Naive thymus-derived CD8-positive, alpha-beta T cell (primary cell): Measurements from ENCODE around the gene SFTA2. TPM values are rescaled to one million over a fixed set of nuclear protein-coding genes. Genes with fewer than 3 reads are reported as not detected.
"Not testable (repeated sequence)": the region's sequence is repeated elsewhere in the genome, so short reads cannot be mapped to it uniquely, and the experiment has no call there.

Source experiments
- ATAC-seq, 2 donors: fragments of 150-1000 bp; cut with Tn5 transposase in 1 of 2; sonication (Bioruptor Pico), chemical (Tn5 transposase) in 1 of 2; 1 replicate in 1 of 2; 2 replicates in 1 of 2; pipeline ENCODE4 v1.10.0; 2021; ENCODE audit warnings: mild to moderate bottlenecking in 2 of 2, moderate library complexity in 2 of 2
- POLR2A ChIA-PET: fragments of 350-600 bp; sonication (Branson Sonifier 250); formaldehyde crosslinking; loops from one replicate; lab custom pipeline; 2021; ENCODE audit warnings: antibody characterized with exemption; lab: Charles Lee
- DNase-seq, 10 donors: peaks; one replicate each; pipeline versions ENCODE4 v3.0.0 to v3.0.0-alpha.2; 2020 to 2022
- H3K27ac Mint-ChIP-seq, 10 donors: one replicate each; pipeline ENCODE4 v1.8.0; 2020 to 2022; ENCODE audit warnings: mild to moderate bottlenecking in 10 of 10, mixed read lengths in 10 of 10, moderate library complexity in 4 of 10, inconsistent platforms in 1 of 10
- H3K27me3 Mint-ChIP-seq, 5 donors: one replicate each; pipeline ENCODE4 v1.8.0; 2021 to 2022; ENCODE audit warnings: mixed read lengths in 5 of 5
- H3K36me3 Mint-ChIP-seq, 3 donors: one replicate each; pipeline ENCODE4 v1.8.0; 2020 to 2022; ENCODE audit warnings: mixed read lengths in 3 of 3, mild to moderate bottlenecking in 2 of 3, inconsistent platforms in 1 of 3
- H3K4me1 Mint-ChIP-seq, 4 donors: one replicate each; pipeline ENCODE4 v1.8.0; 2021 to 2022; ENCODE audit warnings: mixed read lengths in 4 of 4
- H3K4me3 Mint-ChIP-seq, 10 donors: one replicate each; pipeline ENCODE4 v1.8.0; 2020 to 2022; ENCODE audit warnings: mild to moderate bottlenecking in 10 of 10, mixed read lengths in 10 of 10, moderate library complexity in 6 of 10, inconsistent platforms in 1 of 10
- H3K9me3 Mint-ChIP-seq, 9 donors: one replicate each; pipeline ENCODE4 v1.8.0; 2020 to 2022; ENCODE audit warnings: mixed read lengths in 9 of 9, mild to moderate bottlenecking in 3 of 9, inconsistent platforms in 1 of 9, moderate library complexity in 1 of 9
- polyA plus RNA-seq, 3 donors: library from polyadenylated mRNA; unstranded; fragments of 300-500 nt; fragmentation: Illumina TruSeq; gene quantifications; one replicate each; pipeline ENCODE4 v1.2.3, GENCODE V29; 2021
- total RNA-seq, 8 experiments: library from RNA in 2 of 8; stranded (reverse) in 2 of 8; gene quantifications; one replicate each; pipeline ENCODE4 v1.2.3 and lab custom pipeline; 2021 to 2026

The SFTA2 gene
- total and polyA plus RNA-seq, 5 experiments from 2014 or later = 0.30 TPM; not detected in 4

DNA sequence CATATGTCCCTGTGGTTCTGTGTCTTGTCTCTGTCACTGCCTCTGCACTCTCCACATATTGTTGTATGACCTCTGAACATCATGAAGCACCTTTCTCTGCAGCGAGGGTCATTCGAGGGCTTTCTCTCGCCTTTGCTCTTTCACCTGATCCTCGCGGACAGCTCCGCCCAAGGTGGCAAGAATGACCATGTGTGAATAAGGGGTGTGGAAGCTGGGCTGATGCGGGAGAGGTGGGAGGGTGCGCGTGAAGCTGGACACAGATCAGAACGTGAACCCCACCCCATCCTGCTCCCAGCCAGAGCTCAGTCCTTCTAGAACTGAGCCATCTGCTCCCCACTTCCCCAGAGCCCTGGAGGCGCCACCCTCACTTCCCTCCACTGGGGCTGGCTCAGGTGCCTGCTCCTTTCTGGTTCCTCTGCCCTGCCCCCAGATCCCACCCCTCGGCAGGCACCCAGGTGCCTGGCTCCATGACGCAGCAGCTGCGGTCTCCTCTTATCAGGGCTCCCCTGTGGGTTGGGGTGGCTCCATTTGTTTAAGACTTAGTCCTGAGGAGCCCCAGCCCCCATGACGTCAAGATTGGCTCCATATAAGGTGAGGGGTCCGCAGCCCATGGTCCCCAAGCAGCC is 8.5 kb upstream of the SFTA2 start, which contains the start of gene MUCL3:
TSS of gene MUCL3 (plus strand) at position 613 of the 626 bp plus-strand sequence. CDS start 27 bp downstream, outside the sequence.
- Mint-ChIP-seq H3K4me1 (peaks cover 0 to 11% (median 5%) of the 10 kb centered on the region in 4 donors), H3K27ac (peak within 1 kb of the TSS in 1 of 10 donors; percentile 41)
- ATAC-seq = no peak

DNA sequence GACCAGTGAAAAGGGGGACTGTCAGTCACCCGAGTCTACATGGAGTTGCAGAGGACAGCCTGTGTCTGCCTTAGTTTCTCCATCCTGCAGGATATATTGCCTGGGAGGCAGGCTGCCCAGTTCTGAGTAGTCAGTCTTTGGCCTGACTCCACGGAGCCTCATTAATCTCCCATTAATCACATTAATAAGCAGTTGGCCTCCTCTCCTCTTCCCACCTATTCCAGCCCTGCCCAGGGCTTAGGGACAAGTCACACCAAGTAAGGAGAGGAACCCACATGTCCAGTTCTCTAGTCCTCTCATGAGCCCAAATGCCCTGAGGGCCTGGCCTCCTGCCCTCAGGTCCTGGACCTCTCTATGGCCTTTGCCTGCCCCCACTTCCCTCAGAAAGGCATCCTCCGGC is 7.5 kb upstream of the SFTA2 start:
- POLR2A ChIA-PET = no interaction called here
- Mint-ChIP-seq H3K36me3 (no peaks in the 10 kb centered on the region), H3K27ac (no peak overlapping the region), H3K4me3 (no peak overlapping the region), H3K27me3 (peaks cover 19 to 56% (median 38%) of the 10 kb centered on the region in 5 donors), H3K9me3 (no peaks in the 10 kb centered on the region), H3K4me1 (peaks cover 0 to 17% (median 5%) of the 10 kb centered on the region in 4 donors)
- ATAC-seq (no peak), DNase-seq (no peak)

More for the DNA sequence above, 8.5 kb upstream of the SFTA2 start, which contains the start of gene MUCL3:
- Mint-ChIP-seq H3K4me3 (no peak within 1 kb of the TSS), H3K36me3 (no peaks in the 10 kb centered on the region), H3K9me3 (no peaks in the 10 kb centered on the region), H3K27me3 (peaks cover 25 to 63% (median 43%) of the 10 kb centered on the region in 5 donors)
- POLR2A ChIA-PET = no interaction called here
- no peak for DNase-seq

DNA sequence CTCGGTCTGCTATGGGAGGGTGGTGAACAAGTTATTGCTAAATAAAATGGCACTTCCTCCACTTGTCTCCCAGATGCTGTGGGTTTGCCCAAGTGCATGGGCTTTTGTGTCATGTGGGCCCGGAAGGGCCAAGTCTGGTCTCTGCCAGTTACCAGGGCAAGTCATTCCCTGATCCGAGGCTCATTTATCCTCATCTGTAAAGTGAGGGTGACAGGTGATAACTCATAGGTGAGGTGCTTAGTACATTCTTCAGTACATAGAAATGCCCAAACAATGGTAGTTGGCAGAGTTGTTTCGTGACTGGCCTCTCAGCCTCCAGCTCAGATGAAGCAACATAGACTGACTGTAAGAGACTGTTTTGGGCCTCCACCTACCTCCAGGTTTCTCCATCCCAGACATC is 6.8 kb upstream of the SFTA2 start:
- H3K27ac Mint-ChIP-seq = no peak overlapping the region
- peaks cover 17 to 51% (median 32%) of the 10 kb centered on the region in 5 donors for H3K27me3 Mint-ChIP-seq
- H3K9me3 Mint-ChIP-seq = no peaks in the 10 kb centered on the region
- DNase-seq = no peak
- no peaks in the 10 kb centered on the region for H3K36me3 Mint-ChIP-seq
- H3K4me3 Mint-ChIP-seq = no peak overlapping the region
- no peak for ATAC-seq
- POLR2A ChIA-PET = interaction anchor here (0.9 kb wide), 1 partner anchor 12 kb away, joined by 4 read pairs; no protein-coding TSS in a partner anchor
- peaks cover 0 to 17% (median 5%) of the 10 kb centered on the region in 4 donors for H3K4me1 Mint-ChIP-seq

DNA sequence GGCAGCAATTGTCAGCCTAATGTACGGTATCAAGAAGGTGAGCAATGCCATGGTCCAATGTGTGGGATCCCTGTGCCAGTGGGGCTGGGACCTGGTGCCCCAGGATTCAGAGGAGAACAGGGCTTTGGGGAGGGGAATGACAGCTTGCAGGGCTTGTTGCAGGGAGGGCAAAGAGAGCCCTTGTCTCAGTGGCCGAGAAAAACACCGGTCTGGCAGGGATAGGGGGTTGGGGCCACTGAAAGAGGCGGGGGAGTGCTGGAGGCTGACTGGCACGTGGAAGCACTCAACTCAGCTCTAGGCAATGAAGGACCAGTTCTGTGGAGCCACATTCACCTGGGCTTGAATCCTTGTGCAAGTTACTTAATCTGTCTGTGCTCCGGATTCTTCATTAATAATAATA is 5.3 kb upstream of the SFTA2 start:
- no peak overlapping the region for H3K4me3 Mint-ChIP-seq
- peaks cover 0 to 8% (median under 1%) of the 10 kb centered on the region in 4 donors for H3K4me1 Mint-ChIP-seq
- no peak overlapping the region for H3K27ac Mint-ChIP-seq
- POLR2A ChIA-PET = no interaction called here
- H3K27me3 Mint-ChIP-seq = peaks cover 8 to 38% (median 19%) of the 10 kb centered on the region in 5 donors
- no peaks in the 10 kb centered on the region for H3K36me3 Mint-ChIP-seq
- DNase-seq = no peak
- no peaks in the 10 kb centered on the region for H3K9me3 Mint-ChIP-seq
- no peak for ATAC-seq

DNA sequence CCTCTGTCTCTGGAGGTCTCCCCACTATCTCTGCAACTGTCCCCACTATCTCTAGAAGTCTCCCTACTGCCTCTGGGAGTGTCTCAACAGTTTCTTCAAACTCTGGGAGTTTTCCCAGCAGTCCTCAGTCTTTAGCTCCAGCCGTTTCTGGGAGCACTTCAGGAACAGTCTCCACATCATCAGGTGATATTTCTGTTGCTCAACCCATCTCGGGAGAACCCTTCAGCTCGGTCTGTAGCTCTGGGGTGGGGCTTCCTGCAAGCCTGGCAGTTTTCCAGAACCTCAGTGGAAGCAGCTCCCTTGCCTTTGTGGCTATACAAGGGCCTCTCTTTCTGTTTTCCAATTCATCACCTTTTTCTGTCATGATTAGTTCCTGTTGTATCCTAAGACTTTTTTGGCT is 3.0 kb upstream of the SFTA2 start:
- H3K36me3 Mint-ChIP-seq = no peaks in the 10 kb centered on the region
- no peak overlapping the region for H3K4me3 Mint-ChIP-seq
- peaks cover 0 to 6% (median 0%) of the 10 kb centered on the region in 4 donors for H3K4me1 Mint-ChIP-seq
- ATAC-seq (no peak), DNase-seq (no peak)
- POLR2A ChIA-PET = no interaction called here
- H3K27me3 Mint-ChIP-seq = peaks cover 0 to 21% (median 6%) of the 10 kb centered on the region in 5 donors
- no peak overlapping the region for H3K27ac Mint-ChIP-seq
- no peaks in the 10 kb centered on the region for H3K9me3 Mint-ChIP-seq

DNA sequence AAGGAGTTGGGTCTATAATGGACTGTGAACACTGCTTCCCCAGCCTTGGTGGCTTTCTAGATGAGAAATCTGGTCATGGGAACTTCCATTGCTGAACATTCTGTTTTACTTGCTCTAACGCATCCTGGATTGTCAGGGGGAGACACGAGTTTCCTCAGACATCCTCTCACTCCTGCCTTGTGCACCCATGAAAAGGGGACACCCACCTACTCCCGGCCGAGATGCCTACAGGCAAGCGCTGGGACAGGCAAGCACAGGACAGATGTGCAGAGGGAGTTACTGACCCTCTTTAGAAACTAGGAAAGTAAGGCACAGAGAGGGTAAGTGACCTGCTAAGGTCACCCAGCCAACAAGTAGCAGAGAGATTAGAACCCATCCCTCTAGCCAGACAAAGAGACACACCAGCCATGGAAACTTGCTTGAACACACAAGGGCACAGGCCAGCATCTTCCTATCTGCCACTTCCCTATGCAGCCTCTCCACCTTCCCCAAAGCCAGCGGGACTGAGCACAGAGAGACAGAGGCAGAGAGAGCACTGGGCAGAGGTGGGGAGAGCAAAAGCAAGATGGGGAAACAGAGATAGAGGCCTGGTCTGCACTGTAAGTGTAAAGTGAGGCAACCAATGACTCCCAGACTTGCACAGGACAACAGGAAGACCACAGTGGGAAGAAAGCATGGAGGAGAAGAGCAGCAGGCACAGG is 845 bp upstream of the SFTA2 start:
- POLR2A ChIA-PET = no interaction called here
- DNase-seq (no peak), ATAC-seq (no peak)
- peaks cover 5 to 8% (median 7%) of the 10 kb centered on the region in 3 donors for H3K36me3 Mint-ChIP-seq
- peaks cover 0 to 6% (median 0%) of the 10 kb centered on the region in 4 donors for H3K4me1 Mint-ChIP-seq
- H3K27ac Mint-ChIP-seq = peak overlapping the region in 1 of 10 donors; percentile 67
- peaks cover 0 to 14% (median 6%) of the 10 kb centered on the region in 9 donors for H3K9me3 Mint-ChIP-seq
- H3K27me3 Mint-ChIP-seq = peaks cover 0 to 8% (median 0%) of the 10 kb centered on the region in 5 donors
- no peak overlapping the region for H3K4me3 Mint-ChIP-seq

DNA sequence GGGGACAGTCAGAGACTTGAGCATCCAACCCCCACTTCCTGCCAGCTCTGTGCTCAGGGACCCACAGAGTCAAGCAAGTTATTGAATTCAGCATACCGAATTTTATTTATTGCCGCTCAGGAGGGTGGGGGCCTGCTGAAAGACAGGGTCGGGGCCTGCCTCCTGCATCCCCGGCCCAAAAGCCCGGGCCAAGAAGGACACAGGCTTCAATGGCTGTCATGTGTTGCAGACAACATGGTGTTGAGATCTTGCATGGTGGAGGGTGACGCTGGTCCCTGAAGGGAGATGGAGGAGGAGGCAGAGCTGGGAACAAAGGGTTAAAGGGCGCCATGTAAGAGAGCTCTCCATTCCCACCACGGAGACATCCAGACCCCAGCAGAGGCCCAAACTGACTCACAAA is 698 bp downstream of the SFTA2 start:
- peaks cover 0 to 15% (median 6%) of the 10 kb centered on the region in 9 donors for H3K9me3 Mint-ChIP-seq
- peaks cover 8 to 19% (median 10%) of the 10 kb centered on the region in 3 donors for H3K36me3 Mint-ChIP-seq
- H3K4me1 Mint-ChIP-seq = peaks cover 0 to 6% (median 0%) of the 10 kb centered on the region in 4 donors
- no peak overlapping the region for H3K27ac Mint-ChIP-seq
- POLR2A ChIA-PET = interaction anchor here (1.2 kb wide), 1 partner anchor 24 kb away, joined by 3 read pairs; no protein-coding TSS in a partner anchor
- ATAC-seq (no peak), DNase-seq (no peak)
- peaks cover 0 to 2% (median 0%) of the 10 kb centered on the region in 5 donors for H3K27me3 Mint-ChIP-seq
- H3K4me3 Mint-ChIP-seq = no peak overlapping the region

DNA sequence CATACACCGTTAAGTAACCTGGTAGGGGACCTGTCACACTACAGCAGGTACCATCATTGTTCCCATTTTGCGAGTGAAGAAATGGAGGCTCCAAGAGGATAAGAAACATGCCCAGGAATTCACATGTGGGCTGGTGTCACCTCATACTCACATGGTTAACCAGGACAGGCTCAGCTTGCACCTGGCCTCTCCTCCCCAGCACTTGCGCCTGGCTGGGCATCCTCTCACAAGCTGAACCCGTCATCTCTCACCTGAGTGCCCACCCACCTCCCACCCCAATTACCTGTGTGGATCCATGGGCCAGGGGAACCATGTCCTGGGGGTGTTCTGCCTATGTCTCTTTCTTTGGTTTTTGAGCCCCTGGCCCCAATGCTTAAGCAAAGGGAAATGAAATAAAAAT is 1.5 kb downstream of the SFTA2 start:
- POLR2A ChIA-PET = no interaction called here

DNA sequence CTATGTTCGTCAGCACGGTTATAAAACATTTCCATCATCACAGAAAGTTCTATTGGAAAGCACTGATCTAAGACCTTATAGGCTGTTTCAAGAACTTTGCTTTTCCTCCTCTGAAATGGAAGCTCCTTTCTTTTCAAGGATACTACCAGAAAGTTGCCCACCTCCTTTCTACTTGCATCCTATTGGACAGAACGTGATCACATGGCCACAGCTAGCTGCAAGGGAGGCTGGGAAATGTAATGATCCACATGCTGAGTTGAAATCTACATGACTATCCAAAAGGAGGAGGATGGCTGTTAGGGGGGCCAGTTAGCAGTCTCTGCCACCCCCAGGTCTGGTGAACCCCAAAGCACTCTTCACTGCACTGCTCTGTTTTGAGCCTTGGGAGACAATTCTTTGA is 3.3 kb downstream of the SFTA2 start:
- Mint-ChIP-seq H3K36me3 (peaks cover 8 to 33% (median 11%) of the 10 kb centered on the region in 3 donors), H3K27me3 (no peaks in the 10 kb centered on the region), H3K27ac (no peak overlapping the region), H3K4me1 (no peaks in the 10 kb centered on the region), H3K9me3 (peaks cover 0 to 15% (median 6%) of the 10 kb centered on the region in 9 donors), H3K4me3 (no peak overlapping the region)
- POLR2A ChIA-PET = interaction anchor here (0.6 kb wide), 1 partner anchor 86 kb away, joined by 3 read pairs; no protein-coding TSS in a partner anchor
- ATAC-seq (no peak), DNase-seq (no peak)

More for the DNA sequence above, 1.5 kb downstream of the SFTA2 start:
- H3K27ac Mint-ChIP-seq = peak overlapping the region in 1 of 10 donors; percentile 58
- H3K36me3 Mint-ChIP-seq = peaks cover 8 to 24% (median 11%) of the 10 kb centered on the region in 3 donors
- peaks cover 0 to 15% (median 6%) of the 10 kb centered on the region in 9 donors for H3K9me3 Mint-ChIP-seq
- no peak overlapping the region for H3K4me3 Mint-ChIP-seq
- no peak for ATAC-seq
- no peaks in the 10 kb centered on the region for H3K27me3 Mint-ChIP-seq
- DNase-seq = no peak
- peaks cover 0 to 6% (median 0%) of the 10 kb centered on the region in 4 donors for H3K4me1 Mint-ChIP-seq

DNA sequence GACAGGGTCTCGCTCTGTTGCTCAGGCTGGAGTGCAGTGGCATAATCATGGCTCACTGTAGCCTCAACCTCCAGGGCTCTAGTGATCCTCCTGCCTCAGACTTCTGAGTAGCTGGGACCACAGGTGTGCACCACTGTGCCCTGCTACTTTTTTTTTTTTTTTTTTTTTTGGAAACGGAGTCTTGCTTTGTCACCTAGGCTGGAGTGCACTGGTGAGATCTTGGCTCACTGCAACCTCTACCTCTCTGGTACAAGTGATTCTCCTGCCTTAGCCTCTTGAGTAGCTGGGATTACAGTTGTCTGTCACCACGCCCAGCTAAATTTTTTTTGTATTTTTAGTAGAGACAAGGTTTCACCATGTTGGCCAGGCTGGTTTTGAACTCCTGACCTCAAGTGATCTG is 4.9 kb downstream of the SFTA2 start:
- POLR2A ChIA-PET = interaction anchor here (0.7 to 0.8 kb wide), 3 partner anchors 11 to 29 kb away, joined by 3 to 6 read pairs (median 4); no protein-coding TSS in a partner anchor
- H3K27ac Mint-ChIP-seq, ATAC-seq, H3K4me3 Mint-ChIP-seq, H3K27me3 Mint-ChIP-seq, DNase-seq, H3K4me1 Mint-ChIP-seq: not testable (repeated sequence)
- peaks cover 0 to 15% (median 6%) of the 10 kb centered on the region in 9 donors for H3K9me3 Mint-ChIP-seq
- H3K36me3 Mint-ChIP-seq = peaks cover 8 to 49% (median 17%) of the 10 kb centered on the region in 3 donors

DNA sequence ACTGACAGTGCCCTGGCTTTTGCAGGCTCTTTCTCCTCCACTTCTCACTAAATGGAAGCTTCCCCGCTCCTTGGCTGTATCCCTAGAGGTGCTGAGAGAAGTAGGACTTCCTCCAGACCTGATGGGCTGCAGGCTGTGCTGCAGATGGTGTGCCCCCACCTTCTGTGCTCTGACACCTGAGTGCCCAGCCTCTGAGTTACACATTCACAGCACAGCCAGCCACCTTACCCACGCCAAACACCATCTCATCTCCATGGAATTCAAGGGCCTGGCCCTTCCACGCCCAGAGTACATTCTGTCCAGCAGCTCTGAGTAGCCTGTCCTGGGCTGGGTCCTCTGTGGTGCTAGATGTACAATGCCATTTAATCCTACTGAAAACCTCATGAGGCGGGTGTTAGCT is 5.3 kb downstream of the SFTA2 start:
- no peak overlapping the region for H3K27ac Mint-ChIP-seq
- peaks cover 0 to 15% (median 6%) of the 10 kb centered on the region in 9 donors for H3K9me3 Mint-ChIP-seq
- H3K4me1 Mint-ChIP-seq = no peaks in the 10 kb centered on the region
- POLR2A ChIA-PET = interaction anchor here (0.7 to 0.8 kb wide), 2 partner anchors 12 to 29 kb away, joined by 4 to 6 read pairs; no protein-coding TSS in a partner anchor
- H3K27me3 Mint-ChIP-seq = no peaks in the 10 kb centered on the region
- H3K36me3 Mint-ChIP-seq = peaks cover 8 to 52% (median 17%) of the 10 kb centered on the region in 3 donors
- ATAC-seq = no peak
- no peak for DNase-seq
- H3K4me3 Mint-ChIP-seq = no peak overlapping the region

DNA sequence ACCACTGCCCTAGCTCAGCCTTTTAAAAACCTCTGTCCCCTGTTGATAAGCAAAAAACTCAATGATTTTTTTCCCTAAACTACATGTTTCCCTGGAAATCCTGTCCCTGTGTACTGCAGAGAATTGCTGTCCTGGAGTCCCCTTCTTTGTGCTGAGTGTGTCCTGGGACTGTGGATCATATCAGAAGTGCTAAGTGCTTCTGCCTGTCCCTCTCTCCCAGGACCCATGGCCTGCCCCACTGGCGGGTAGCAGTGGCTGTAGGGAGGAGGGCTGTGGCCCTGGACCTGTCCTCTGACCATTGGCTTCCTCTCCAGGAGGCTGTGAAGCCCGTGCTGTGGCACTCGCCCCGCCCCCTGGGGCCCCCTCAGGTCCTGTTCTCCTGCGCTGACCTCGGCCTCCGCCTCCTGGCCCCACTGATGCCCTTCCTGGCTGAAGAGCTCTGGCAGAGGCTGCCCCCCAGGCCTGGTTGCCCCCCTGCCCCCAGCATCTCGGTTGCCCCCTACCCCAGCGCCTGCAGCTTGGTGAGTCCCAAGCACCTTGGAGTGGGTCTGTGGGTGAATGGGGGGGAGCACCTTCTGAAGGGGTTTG is 7.8 kb downstream of the SFTA2 start:
- Mint-ChIP-seq H3K9me3 (peaks cover 0 to 14% (median 4%) of the 10 kb centered on the region in 9 donors), H3K36me3 (peaks cover 8 to 77% (median 17%) of the 10 kb centered on the region in 3 donors)
- H3K27me3 Mint-ChIP-seq, DNase-seq, H3K4me3 Mint-ChIP-seq, ATAC-seq, POLR2A ChIA-PET, H3K27ac Mint-ChIP-seq, H3K4me1 Mint-ChIP-seq: not testable (repeated sequence)
